Caco-2 (cell line): ENCODE measurements around the gene MYO19. TPM values are rescaled to one million over a fixed set of nuclear protein-coding genes. Genes with fewer than 3 reads are reported as not detected.

ENCODE experiments used
- BruUV-seq: library from RNA; stranded (reverse); fragments of 400-500 nt; replicated peaks from 2 replicates; lab custom pipeline; 2021; lab: Mats Ljungman, UMichigan
- CTCF ChIA-PET: fragments of 300-600 bp; sonication (Branson Sonifier 250); formaldehyde crosslinking; loops from one replicate; lab custom pipeline; 2022; ENCODE audit warnings: antibody characterized with exemption; lab: Charles Lee
- POLR2A ChIA-PET: fragments of 300-600 bp; sonication (Branson Sonifier 250); formaldehyde crosslinking; loops from one replicate; lab custom pipeline; 2022; ENCODE audit warnings: antibody characterized with exemption; lab: Charles Lee
- DNase-seq, 2 experiments: peaks; one replicate each; pipeline versions ENCODE4 v3.0.0 to v3.0.0-alpha.2; 2020 to 2022
- H3K27me3 ChIP-seq: replicated peaks from 2 replicates; pipeline ENCODE4 v1.6.0; 2011; ENCODE audit warnings: low read length; ENCODE audit not compliant: control insufficient read depth, insufficient read depth
- H3K36me3 ChIP-seq: 2 replicates; pipeline ENCODE4 v1.5.1; 2011; ENCODE audit warnings: low read length; ENCODE audit not compliant: control insufficient read depth, insufficient read depth
- H3K4me1 ChIP-seq: fragments of 250-450 bp; sonication (Bioruptor Pico); 2 replicates; pipeline ENCODE4 v1.5.1; 2020; ENCODE audit warnings: mild to moderate bottlenecking
- H3K4me3 ChIP-seq: 2 replicates; pipeline ENCODE4 v1.5.1; 2011; ENCODE audit warnings: low read depth, mild to moderate bottlenecking, control low read depth, low read length
- H3K9me3 ChIP-seq: fragments of 250-450 bp; sonication (Bioruptor Pico); 2 replicates; pipeline ENCODE4 v1.5.1; 2020; ENCODE audit warnings: mild to moderate bottlenecking, moderate library complexity
- H3K27ac Mint-ChIP-seq: one replicate; pipeline ENCODE4 v1.8.0; 2022; ENCODE audit warnings: mixed read lengths; ENCODE audit not compliant: unreplicated experiment
- H3K27me3 Mint-ChIP-seq: one replicate; pipeline ENCODE4 v1.8.0; 2022; ENCODE audit warnings: mixed read lengths; ENCODE audit not compliant: insufficient read depth, unreplicated experiment
- H3K36me3 Mint-ChIP-seq: one replicate; pipeline ENCODE4 v1.8.0; 2022; ENCODE audit warnings: mild to moderate bottlenecking, mixed read lengths; ENCODE audit not compliant: insufficient read depth, unreplicated experiment
- H3K4me1 Mint-ChIP-seq: one replicate; pipeline ENCODE4 v1.8.0; 2022; ENCODE audit warnings: low read depth, mixed read lengths; ENCODE audit not compliant: unreplicated experiment
- H3K4me3 Mint-ChIP-seq: one replicate; pipeline ENCODE4 v1.8.0; 2022; ENCODE audit warnings: mild to moderate bottlenecking, moderate library complexity, mixed read lengths; ENCODE audit not compliant: unreplicated experiment
- H3K9me3 Mint-ChIP-seq: one replicate; pipeline ENCODE4 v1.8.0; 2022; ENCODE audit warnings: mixed read lengths; ENCODE audit not compliant: unreplicated experiment
- CTCF ChIP-seq, 2 experiments: fragments of 200-600 bp in 1 of 2; IDR thresholded peaks; 1 replicate in 1 of 2; 2 replicates in 1 of 2; pipeline versions ENCODE4 v1.5.1 to v1.8.0; 2011 to 2022; ENCODE audit warnings: antibody characterized with exemption in 1 of 2, control low read depth in 1 of 2, inconsistent platforms in 1 of 2, low read depth in 1 of 2, low read length in 1 of 2, mild to moderate bottlenecking in 1 of 2, moderate library complexity in 1 of 2; ENCODE audit not compliant: insufficient read depth in 1 of 2, severe bottlenecking in 1 of 2, unreplicated experiment in 1 of 2
- intact Hi-C: fragments of 100-400 bp; cut with micrococcal nuclease; formaldehyde crosslinking; loops from one replicate; pipeline ENCODE4 v1.10.0; 2022; ENCODE audit not compliant: unreplicated experiment
- total RNA-seq: library from RNA; stranded (reverse); gene quantifications from 2 replicates; pipeline ENCODE4 v1.2.3, GENCODE V29; 2022

Gene MYO19
- total RNA-seq, 1 experiment from 2014 or later: 153 TPM

GRCh38 chr17:36525888-36526287, 8.8 kb downstream of the MYO19 start:
- no TSS peak for BruUV-seq
- Mint-ChIP-seq H3K36me3 (peaks cover 88% of the 10 kb centered on the region), H3K27ac (no peak overlapping the region), H3K4me1 (no peaks in the 10 kb centered on the region), H3K9me3 (no peaks in the 10 kb centered on the region), H3K27me3 (no peaks in the 10 kb centered on the region), H3K4me3 (no peak overlapping the region)
- Histone ChIP-seq H3K27me3 (no peaks in the 10 kb centered on the region), H3K36me3 (peaks cover 3% of the 10 kb centered on the region), H3K4me1 (no peaks in the 10 kb centered on the region), H3K9me3 (no peaks in the 10 kb centered on the region), H3K4me3 (no peak overlapping the region)
- intact Hi-C loops: loop anchor here (10.0 kb wide), 1 partner anchor 931 kb away; no protein-coding TSS in a partner anchor
- ChIA-PET POLR2A (interaction anchor here (0.5 kb wide), 1 partner anchor 14 kb away, joined by 5 read pairs; no protein-coding TSS in a partner anchor), CTCF (no interaction called here)
- DNase-seq: no peak
- no peak for TF ChIP-seq CTCF (IDR thresholded peaks at IDR 0.05; ENCODE audit: insufficient read depth in 1 of 2, low read depth in 1 of 2, low read length in 1 of 2, severe bottlenecking in 1 of 2, unreplicated experiment in 1 of 2)

GRCh38 chr17:36525113-36525512, 9.6 kb downstream of the MYO19 start:
- ChIA-PET CTCF (interaction anchor here (1.2 kb wide), 1 partner anchor 9 kb away, joined by 5 read pairs; the partner anchor contains the start of genes MYO19 and PIGW), POLR2A (no interaction called here)
- TF ChIP-seq CTCF (IDR thresholded peaks at IDR 0.05; ENCODE audit: insufficient read depth in 1 of 2, low read depth in 1 of 2, low read length in 1 of 2, severe bottlenecking in 1 of 2, unreplicated experiment in 1 of 2): no peak
- no peak overlapping the region for H3K4me3 ChIP-seq
- DNase-seq: no peak
- H3K27me3 ChIP-seq: no peaks in the 10 kb centered on the region
- no peak overlapping the region for H3K27ac Mint-ChIP-seq
- H3K36me3 ChIP-seq: peaks cover 3% of the 10 kb centered on the region
- H3K4me3 Mint-ChIP-seq: no peak overlapping the region
- peaks cover 91% of the 10 kb centered on the region for H3K36me3 Mint-ChIP-seq
- intact Hi-C loops: loop anchor here (10.0 kb wide), 1 partner anchor 930 kb away; no protein-coding TSS in a partner anchor
- BruUV-seq: no TSS peak
- H3K9me3 Mint-ChIP-seq: no peaks in the 10 kb centered on the region
- H3K4me1 ChIP-seq: no peaks in the 10 kb centered on the region
- H3K9me3 ChIP-seq: no peaks in the 10 kb centered on the region
- no peaks in the 10 kb centered on the region for H3K27me3 Mint-ChIP-seq
- no peaks in the 10 kb centered on the region for H3K4me1 Mint-ChIP-seq

GRCh38 chr17:36524428-36524876, 10.2 kb downstream of the MYO19 start:
- Histone ChIP-seq H3K4me1 (no peaks in the 10 kb centered on the region), H3K4me3 (no peak overlapping the region), H3K36me3 (peaks cover 3% of the 10 kb centered on the region), H3K9me3 (no peaks in the 10 kb centered on the region), H3K27me3 (no peaks in the 10 kb centered on the region)
- intact Hi-C loops: loop anchor here (10.0 kb wide), 1 partner anchor 930 kb away; no protein-coding TSS in a partner anchor
- Mint-ChIP-seq H3K27ac (no peak overlapping the region), H3K4me3 (no peak overlapping the region), H3K27me3 (no peaks in the 10 kb centered on the region), H3K36me3 (peaks cover 91% of the 10 kb centered on the region), H3K4me1 (no peaks in the 10 kb centered on the region), H3K9me3 (no peaks in the 10 kb centered on the region)
- BruUV-seq: no TSS peak
- ChIA-PET POLR2A (interaction anchor here (0.6 kb wide), 1 partner anchor 77 kb away, joined by 6 read pairs; the partner anchor contains the start of gene MRM1), CTCF (interaction anchor here (1.2 kb wide), 1 partner anchor 10 kb away, joined by 5 read pairs; the partner anchor contains the start of genes MYO19 and PIGW)
- TF ChIP-seq CTCF (IDR thresholded peaks at IDR 0.05; ENCODE audit: insufficient read depth in 1 of 2, low read depth in 1 of 2, low read length in 1 of 2, severe bottlenecking in 1 of 2, unreplicated experiment in 1 of 2): no peak
- no peak for DNase-seq
